ENCODE results near the gene REEP2.

- TF ChIP-seq CTCF (IDR thresholded peaks at IDR 0.05): no peak
- no peak for TF ChIP-seq POLR2A (IDR thresholded peaks at IDR 0.05)
- no peak for TF ChIP-seq EP300 (IDR thresholded peaks at IDR 0.05)
Observed at GRCh38 chr5:138461343-138462125, 22.7 kb downstream of the REEP2 start.
